Keratinocyte (primary cell): ENCODE measurements around the gene LDB2. TPM values are rescaled to one million over a fixed set of nuclear protein-coding genes. Genes with fewer than 3 reads are reported as not detected.

ENCODE experiments used
- DNase-seq: peaks from one replicate; pipeline ENCODE4 v3.0.0-alpha.2; 2011; ENCODE audit warnings: low read depth, missing footprints, low spot score
- FAIRE-seq: peaks from 2 replicates; lab custom pipeline; 2011; peaks lifted over from hg19 to GRCh38; lab: Jason Lieb, UNC
- H2AFZ ChIP-seq: 2 replicates; pipeline ENCODE4 v1.6.0; 2012; ENCODE audit warnings: low read length, control low read depth, inconsistent platforms; ENCODE audit not compliant: control insufficient read depth
- H3K27ac ChIP-seq: 2 replicates; pipeline ENCODE4 v1.5.1; 2011; ENCODE audit warnings: low read length; ENCODE audit not compliant: control insufficient read depth, insufficient read depth
- H3K27me3 ChIP-seq: 3 replicates; pipeline ENCODE4 v1.6.0; 2011; ENCODE audit warnings: low read length; ENCODE audit not compliant: control insufficient read depth, insufficient read depth; ENCODE audit errors: extremely low read depth
- H3K36me3 ChIP-seq, 2 experiments: 2 replicates in 1 of 2; 3 replicates in 1 of 2; pipeline ENCODE4 v1.5.1; 2011; ENCODE audit warnings: low read length in 2 of 2, mild to moderate bottlenecking in 1 of 2; ENCODE audit not compliant: control insufficient read depth in 2 of 2, insufficient read depth in 2 of 2; ENCODE audit errors: extremely low read depth in 1 of 2
- H3K4me1 ChIP-seq: 3 replicates; pipeline ENCODE4 v1.5.1; 2011; ENCODE audit warnings: low read length; ENCODE audit not compliant: control insufficient read depth, insufficient read depth; ENCODE audit errors: extremely low read depth
- H3K4me2 ChIP-seq: 3 replicates; pipeline ENCODE4 v1.6.0; 2011; ENCODE audit warnings: low read depth, low read length; ENCODE audit not compliant: control insufficient read depth, insufficient read depth; ENCODE audit errors: extremely low read depth
- H3K4me3 ChIP-seq, 3 experiments: fragments of 200-600 bp in 1 of 3; sonication (generic) in 1 of 3; 2 replicates in 2 of 3; 3 replicates in 1 of 3; pipeline ENCODE4 v1.5.1; 2011 to 2016; ENCODE audit warnings: low read length in 3 of 3, mild to moderate bottlenecking in 3 of 3, control low read depth in 2 of 3, inconsistent platforms in 1 of 3, low read depth in 1 of 3, mixed read lengths in 1 of 3, mixed run types in 1 of 3, moderate library complexity in 1 of 3; ENCODE audit not compliant: control insufficient read depth in 2 of 3, insufficient read depth in 2 of 3; ENCODE audit errors: extremely low read depth in 1 of 3
- H3K79me2 ChIP-seq: 2 replicates; pipeline ENCODE4 v1.6.0; 2012; ENCODE audit warnings: low read length; ENCODE audit not compliant: control insufficient read depth, insufficient read depth
- H3K9ac ChIP-seq: 3 replicates; pipeline ENCODE4 v1.6.0; 2011; ENCODE audit warnings: low read length; ENCODE audit not compliant: control insufficient read depth, insufficient read depth; ENCODE audit errors: extremely low read depth
- H3K9me1 ChIP-seq: 3 replicates; pipeline ENCODE4 v1.6.0; 2011; ENCODE audit warnings: low read length; ENCODE audit not compliant: control insufficient read depth, insufficient read depth; ENCODE audit errors: extremely low read depth
- H3K9me3 ChIP-seq: 2 replicates; pipeline ENCODE4 v1.5.1; 2012; ENCODE audit warnings: low read depth, low read length; ENCODE audit not compliant: control insufficient read depth
- H4K20me1 ChIP-seq: 3 replicates; pipeline ENCODE4 v1.6.0; 2011; ENCODE audit warnings: low read length; ENCODE audit not compliant: control insufficient read depth, insufficient read depth; ENCODE audit errors: extremely low read depth
- CTCF ChIP-seq, 3 experiments: IDR thresholded peaks in 1 of 3; conservative IDR thresholded peaks in 1 of 3; optimal IDR thresholded peaks in 1 of 3; 2 replicates in 2 of 3; 3 replicates in 1 of 3; pipeline versions ENCODE3 to v1.5.1; 2011; ENCODE audit warnings: low read length in 3 of 3, mild to moderate bottlenecking in 3 of 3, moderate library complexity in 2 of 3, control low read depth in 1 of 3, inconsistent platforms in 1 of 3; ENCODE audit not compliant: insufficient read depth in 2 of 3; ENCODE audit errors: extremely low read depth in 1 of 3
- EZH2 ChIP-seq: IDR thresholded peaks from one replicate; pipeline ENCODE4 v1.6.1; 2012; ENCODE audit warnings: inconsistent platforms, mild to moderate bottlenecking, low read length, moderate library complexity
- dilution Hi-C: fragments of 300-500 bp; cut with MboI; formaldehyde crosslinking; loops from one replicate; pipeline ENCODE4 v1.7.0; 2020; ENCODE audit warnings: low sequenced_read_pairs; ENCODE audit not compliant: extremely low pct_ligation_motif_present
- polyA plus RNA-seq, 5 experiments: library from polyadenylated mRNA; depleted of rRNA in 3 of 5; stranded (reverse) in 3 of 5; stranded (forward) in 1 of 5; unstranded in 1 of 5; fragments of >200 nt; gene quantifications; 1 replicate in 1 of 5; 2 replicates in 3 of 5; 3 replicates in 1 of 5; pipeline versions ENCODE4 v1.2.1 to v1.2.3, GENCODE V29; 2011 to 2012; ENCODE audit warnings: missing spikeins in 2 of 5, low read depth in 1 of 5, low replicate concordance in 1 of 5

Gene LDB2
- polyA plus RNA-seq, 1 donor (not counting 4 experiments of a cell fraction or from before 2014, with no cell fraction given), result not detected

GRCh38 chr4:16530688-16531635, 367.5 kb downstream of the LDB2 start:
- TF ChIP-seq EZH2 (no peak), CTCF (optimal IDR thresholded peaks at IDR 0.05 in 1 of 3, IDR thresholded peaks at IDR 0.05 in 1 of 3, conservative IDR thresholded peaks at IDR 0.05 in 1 of 3; ENCODE audit: extremely low read depth in 1 of 3, insufficient read depth in 2 of 3, low read length in 3 of 3) (no peak)
- H3K79me2 ChIP-seq, result no peaks in the 10 kb centered on the region
- FAIRE-seq (no peak), DNase-seq (no peak)
- no peak overlapping the region for H3K4me2 ChIP-seq
- no peak overlapping the region for H3K9ac ChIP-seq
- dilution Hi-C loops, result no loop called here
- no peaks in the 10 kb centered on the region for H4K20me1 ChIP-seq
- H2AFZ ChIP-seq, result no peak overlapping the region
- no peaks in the 10 kb centered on the region for H3K36me3 ChIP-seq
- no peaks in the 10 kb centered on the region for H3K9me1 ChIP-seq
- no peaks in the 10 kb centered on the region for H3K4me1 ChIP-seq
- H3K4me3 ChIP-seq, result no peak overlapping the region
- H3K27me3 ChIP-seq, result no peaks in the 10 kb centered on the region
- no peak overlapping the region for H3K27ac ChIP-seq
- H3K9me3 ChIP-seq, result no peaks in the 10 kb centered on the region

GRCh38 chr4:16524911-16525554, 373.4 kb downstream of the LDB2 start:
- Histone ChIP-seq H3K27ac (no peak overlapping the region), H3K4me2 (no peak overlapping the region), H3K4me1 (no peaks in the 10 kb centered on the region), H3K9ac (no peak overlapping the region), H3K4me3 (no peak overlapping the region), H3K79me2 (no peaks in the 10 kb centered on the region), H3K36me3 (no peaks in the 10 kb centered on the region), H3K9me1 (no peaks in the 10 kb centered on the region), H3K9me3 (no peaks in the 10 kb centered on the region), H2AFZ (no peak overlapping the region), H4K20me1 (no peaks in the 10 kb centered on the region), H3K27me3 (no peaks in the 10 kb centered on the region)
- dilution Hi-C loops, result no loop called here
- FAIRE-seq, result no peak
- no peak for DNase-seq
- no peak for TF ChIP-seq EZH2
- no peak for TF ChIP-seq CTCF (optimal IDR thresholded peaks at IDR 0.05 in 1 of 3, IDR thresholded peaks at IDR 0.05 in 1 of 3, conservative IDR thresholded peaks at IDR 0.05 in 1 of 3; ENCODE audit: extremely low read depth in 1 of 3, insufficient read depth in 2 of 3, low read length in 3 of 3)
